K562 (cell line): ENCODE data around the gene HYOU1. TPM values are rescaled to one million over a fixed set of nuclear protein-coding genes. Genes with fewer than 3 reads are reported as not detected.

ENCODE experiments used
- CBX8 ChIP-seq: fragments of 200-600 bp; sonication (generic); IDR thresholded peaks from 2 replicates; pipeline ENCODE4 v1.6.1; 2012; ENCODE audit warnings: borderline replicate concordance, mixed run types, low read depth, mild to moderate bottlenecking, moderate library complexity, mixed read lengths, low read length, control low read depth, inconsistent platforms; ENCODE audit not compliant: poor library complexity, severe bottlenecking; ENCODE audit errors: extremely low read depth
- CCAR2 ChIP-seq: fragments of 200-400 bp; formaldehyde crosslinking; IDR thresholded peaks from 2 replicates; pipeline ENCODE4 v1.6.1; 2017; ENCODE audit warnings: mild to moderate bottlenecking, low read depth, low read length
- EHMT2 ChIP-seq: fragments of 450-650 bp; IDR thresholded peaks from 2 replicates; pipeline ENCODE4 v1.6.1; 2018; ENCODE audit warnings: antibody characterized with exemption
- EP400 ChIP-seq: fragments of 450-650 bp; IDR thresholded peaks from 2 replicates; pipeline ENCODE4 v1.6.1; 2017; ENCODE audit warnings: antibody characterized with exemption, mild to moderate bottlenecking, moderate library complexity
- FOXJ2 ChIP-seq: fragments of 200-800 bp; sonication (Bioruptor generic); IDR thresholded peaks from 2 replicates; pipeline ENCODE4 v1.6.1; 2016; ENCODE audit warnings: missing genetic modification characterization, missing compliant biosample characterization
- GABPB2 ChIP-seq: fragments of 250-450 bp; sonication (Bioruptor Pico); conservative IDR thresholded peaks from 2 replicates; pipeline ENCODE4 v1.5.1; 2021; ENCODE audit warnings: mild to moderate bottlenecking
- HNRNPL ChIP-seq: fragments of 200-400 bp; formaldehyde crosslinking; IDR thresholded peaks from 2 replicates; pipeline ENCODE4 v1.6.1; 2017; ENCODE audit warnings: low read depth, mild to moderate bottlenecking, low read length
- KHSRP ChIP-seq: fragments of 450-650 bp; IDR thresholded peaks from 2 replicates; pipeline ENCODE4 v1.6.1; 2017
- KLF1 ChIP-seq: fragments of 450-650 bp; IDR thresholded peaks from 2 replicates; pipeline ENCODE4 v1.6.1; 2016; ENCODE audit warnings: missing genetic modification characterization, missing compliant biosample characterization
- KLF16 ChIP-seq: IDR thresholded peaks from 2 replicates; pipeline ENCODE4 v1.6.1; 2016; ENCODE audit warnings: antibody characterized with exemption
- LARP7 ChIP-seq: fragments of 450-650 bp; IDR thresholded peaks from 2 replicates; pipeline ENCODE4 v1.6.1; 2016
- NR2F6 ChIP-seq: fragments of 450-650 bp; formaldehyde crosslinking; IDR thresholded peaks from 2 replicates; pipeline ENCODE4 v1.4.0; 2020; ENCODE audit warnings: mild to moderate bottlenecking
- PML ChIP-seq: IDR thresholded peaks from 2 replicates; pipeline ENCODE4 v1.6.1; 2012; ENCODE audit warnings: low read length, inconsistent platforms
- RAD51 ChIP-seq: fragments of 450-650 bp; IDR thresholded peaks from 2 replicates; pipeline ENCODE4 v1.7.1; 2016; ENCODE audit warnings: low read depth, mild to moderate bottlenecking, borderline replicate concordance
- RBM22 ChIP-seq: fragments of 200-400 bp; formaldehyde crosslinking; IDR thresholded peaks from 2 replicates; pipeline ENCODE4 v1.6.1; 2018; ENCODE audit warnings: low read length, low read depth; ENCODE audit not compliant: poor library complexity, severe bottlenecking
- RUNX1 ChIP-seq: sonication (generic); IDR thresholded peaks from 2 replicates; pipeline ENCODE4 v1.6.1; 2016; ENCODE audit warnings: antibody characterized with exemption, low read depth
- SOX6 ChIP-seq: fragments of 450-650 bp; IDR thresholded peaks from 2 replicates; pipeline ENCODE4 v1.6.1; 2014; ENCODE audit warnings: mild to moderate bottlenecking
- STAT5B ChIP-seq: fragments of 250-450 bp; sonication (Bioruptor Pico); IDR thresholded peaks from 2 replicates; pipeline ENCODE4 v1.8.0; 2021; ENCODE audit warnings: mild to moderate bottlenecking, inconsistent platforms
- TAF1 ChIP-seq: IDR thresholded peaks from 2 replicates; pipeline ENCODE4 v1.6.1; 2011; ENCODE audit warnings: mild to moderate bottlenecking, low read length, moderate library complexity; ENCODE audit not compliant: insufficient read depth, control insufficient read depth, severe bottlenecking; ENCODE audit errors: extremely low read depth
- TAF7 ChIP-seq: fragments of 450-650 bp; IDR thresholded peaks from 2 replicates; pipeline ENCODE4 v1.6.1; 2016; ENCODE audit warnings: missing genetic modification characterization, missing compliant biosample characterization
- TCF3 ChIP-seq: sonication (generic); formaldehyde crosslinking; IDR thresholded peaks from 2 replicates; pipeline ENCODE4 v1.4.0; 2020; ENCODE audit warnings: mild to moderate bottlenecking, missing genetic modification reagents
- TRIM24 ChIP-seq, 2 experiments: fragments of 450-650 bp; IDR thresholded peaks; 2 replicates each; pipeline ENCODE4 v1.6.1; 2016
- TSC22D4 ChIP-seq: fragments of 450-650 bp; IDR thresholded peaks from 2 replicates; pipeline ENCODE4 v1.6.1; 2016; ENCODE audit warnings: missing genetic modification characterization, missing biosample characterization, control low read depth
- U2AF1 ChIP-seq: fragments of 200-400 bp; formaldehyde crosslinking; optimal IDR thresholded peaks from 2 replicates; pipeline ENCODE3; 2017; ENCODE audit warnings: mild to moderate bottlenecking, low read depth, low read length, moderate library complexity
- U2AF2 ChIP-seq: fragments of 200-400 bp; formaldehyde crosslinking; optimal IDR thresholded peaks from 2 replicates; pipeline ENCODE3; 2017; ENCODE audit warnings: low read depth, mild to moderate bottlenecking, low read length
- ZNF143 ChIP-seq: sonication (generic); formaldehyde crosslinking; IDR thresholded peaks from 2 replicates; pipeline ENCODE4 v1.9.0; 2022; ENCODE audit warnings: mild to moderate bottlenecking, missing genetic modification reagents
- ZNF184 ChIP-seq: sonication (generic); formaldehyde crosslinking; IDR thresholded peaks from 2 replicates; pipeline ENCODE4 v1.5.0; 2020; ENCODE audit warnings: missing genetic modification reagents
- ZNF24 ChIP-seq: fragments of 450-650 bp; IDR thresholded peaks from 2 replicates; pipeline ENCODE4 v1.6.1; 2016
- ZNF280A ChIP-seq: fragments of 450-650 bp; IDR thresholded peaks from 2 replicates; pipeline ENCODE4 v1.6.1; 2018; ENCODE audit warnings: mild to moderate bottlenecking, low read depth; ENCODE audit not compliant: partially characterized antibody
- ZNF766 ChIP-seq: fragments of 200-800 bp; sonication (Bioruptor generic); conservative IDR thresholded peaks from 2 replicates; pipeline ENCODE4 v1.6.1; 2016; ENCODE audit warnings: missing genetic modification characterization, missing compliant biosample characterization
- ZNF780A ChIP-seq: fragments of 250-450 bp; sonication (Bioruptor Pico); IDR thresholded peaks from 2 replicates; pipeline ENCODE4 v1.5.0; 2021; ENCODE audit warnings: mild to moderate bottlenecking
- polyA plus RNA-seq, 8 experiments: library from polyadenylated mRNA; depleted of rRNA in 4 of 8; stranded (reverse) in 5 of 8; unstranded in 3 of 8; fragments of >200 nt; fragmentation: Nextera tagmentation in 2 of 8; fragmentation: Illumina TruSeq in 1 of 8; extraction: Ambion mirVana in 2 of 8; extraction: Trizol in 1 of 8; gene quantifications; 2 replicates each; pipeline versions ENCODE4 v1.2.1 to v1.2.3, GENCODE V29; 2011 to 2014; ENCODE audit warnings: inconsistent platforms in 1 of 8, missing spikeins in 1 of 8
- total RNA-seq, 7 experiments: library from RNA; depleted of rRNA in 6 of 7; stranded (reverse); fragments of >200 nt in 6 of 7; fragmentation: Illumina TruSeq in 2 of 7; extraction: Trizol in 2 of 7; gene quantifications; 2 replicates each; pipeline versions ENCODE4 v1.2.1 to v1.2.3, GENCODE V29; 2011 to 2021; ENCODE audit warnings: low replicate concordance in 1 of 7
- TF ChIP-seq, protein P1 (sequence below): sonication (generic); formaldehyde crosslinking; IDR thresholded peaks from 2 replicates; pipeline ENCODE4 v1.5.0; 2020; ENCODE audit warnings: missing genetic modification reagents

HYOU1 gene
- total and polyA plus RNA-seq, 9 of the 15 experiments (the other 6 are each of a cell fraction or from before 2014, with no cell fraction given), result 19.5 to 197 (median 128) TPM

GRCh38 chr11:119084663-119085436, 27.8 kb upstream of the HYOU1 start, which contains the start of gene HMBS (continued):
- TF ChIP-seq ZNF184 (no peak), KLF1 (peak; percentile 58; the same call in 1 of the 2 replicates), RAD51 (peak; percentile 54; the same call in 1 of the 2 replicates), HNRNPL (no peak), EP400 (peak; percentile 96), ZNF780A (CRISPR knock-in tag) (no peak), U2AF1 (no peak), PML (no peak; the same call in 1 of the 2 replicates), ZNF143 (CRISPR knock-in tag) (0 out of 2 replicates have a peak, but pooled peaks have one; percentile 10), KHSRP (no peak), KLF16 (no peak), RBM22 (no peak), SOX6 (no peak), U2AF2 (no peak), LARP7 (no peak), TAF7 (tag) (peak; percentile 40), CCAR2 (no peak), TSC22D4 (no peak), STAT5B (CRISPR knock-in tag) (no peak), TRIM24 (IDR thresholded peaks at IDR 0.05) (no peak; a peak in 1 of 4 replicates), TCF3 (CRISPR knock-in tag) (no peak), ZNF766 (CRISPR knock-in tag) (no peak), ZNF280A (no peak), FOXJ2 (tag) (no peak), RUNX1 (no peak), CBX8 (no peak), EHMT2 (no peak), ZNF24 (no peak; the same call in 1 of the 2 replicates), NR2F6 (CRISPR knock-in tag) (no peak), GABPB2 (no peak), TAF1 (peak; percentile 76)
- TF ChIP-seq, protein P1, sequence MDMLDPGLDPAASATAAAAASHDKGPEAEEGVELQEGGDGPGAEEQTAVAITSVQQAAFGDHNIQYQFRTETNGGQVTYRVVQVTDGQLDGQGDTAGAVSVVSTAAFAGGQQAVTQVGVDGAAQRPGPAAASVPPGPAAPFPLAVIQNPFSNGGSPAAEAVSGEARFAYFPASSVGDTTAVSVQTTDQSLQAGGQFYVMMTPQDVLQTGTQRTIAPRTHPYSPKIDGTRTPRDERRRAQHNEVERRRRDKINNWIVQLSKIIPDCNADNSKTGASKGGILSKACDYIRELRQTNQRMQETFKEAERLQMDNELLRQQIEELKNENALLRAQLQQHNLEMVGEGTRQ (CRISPR knock-in tag), result peak; percentile 53; the same call in 1 of the 2 replicates
